ENCODE results near the gene TMEM184A.

TMEM184A gene

DNA sequence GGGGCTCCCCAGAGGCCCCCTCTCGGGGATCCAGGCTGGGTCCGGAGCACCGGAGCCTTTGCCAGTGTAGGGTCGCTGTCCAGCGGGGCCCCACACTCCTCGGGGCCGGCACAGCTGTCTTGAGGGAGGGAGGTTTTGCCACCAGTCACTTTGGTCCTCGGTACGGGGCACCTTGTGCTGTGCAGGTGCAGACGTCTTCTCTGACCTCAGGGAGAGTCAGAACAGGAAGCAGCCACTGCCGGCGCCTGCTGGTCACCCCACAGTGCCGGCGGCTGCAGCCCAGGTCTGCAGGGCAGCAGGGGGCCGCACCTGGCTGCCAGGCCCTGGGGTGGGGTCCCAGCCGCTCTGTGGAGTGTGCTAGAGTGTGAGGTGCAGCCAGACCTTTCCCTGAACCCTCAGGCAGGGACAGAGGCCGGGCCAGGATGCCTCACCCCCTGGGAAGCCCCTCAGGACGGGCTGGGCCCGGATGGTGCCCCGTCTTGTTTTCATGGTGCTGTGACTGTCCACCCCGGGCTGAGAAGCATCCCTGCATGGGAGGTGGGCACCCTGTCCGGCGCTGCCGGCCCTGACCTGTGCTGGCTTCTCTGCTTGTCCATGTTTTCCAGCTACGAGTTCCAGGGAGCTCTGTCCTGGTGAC lies 17.3 kb downstream of the TMEM184A start:
- DNase-seq, result no peak

DNA sequence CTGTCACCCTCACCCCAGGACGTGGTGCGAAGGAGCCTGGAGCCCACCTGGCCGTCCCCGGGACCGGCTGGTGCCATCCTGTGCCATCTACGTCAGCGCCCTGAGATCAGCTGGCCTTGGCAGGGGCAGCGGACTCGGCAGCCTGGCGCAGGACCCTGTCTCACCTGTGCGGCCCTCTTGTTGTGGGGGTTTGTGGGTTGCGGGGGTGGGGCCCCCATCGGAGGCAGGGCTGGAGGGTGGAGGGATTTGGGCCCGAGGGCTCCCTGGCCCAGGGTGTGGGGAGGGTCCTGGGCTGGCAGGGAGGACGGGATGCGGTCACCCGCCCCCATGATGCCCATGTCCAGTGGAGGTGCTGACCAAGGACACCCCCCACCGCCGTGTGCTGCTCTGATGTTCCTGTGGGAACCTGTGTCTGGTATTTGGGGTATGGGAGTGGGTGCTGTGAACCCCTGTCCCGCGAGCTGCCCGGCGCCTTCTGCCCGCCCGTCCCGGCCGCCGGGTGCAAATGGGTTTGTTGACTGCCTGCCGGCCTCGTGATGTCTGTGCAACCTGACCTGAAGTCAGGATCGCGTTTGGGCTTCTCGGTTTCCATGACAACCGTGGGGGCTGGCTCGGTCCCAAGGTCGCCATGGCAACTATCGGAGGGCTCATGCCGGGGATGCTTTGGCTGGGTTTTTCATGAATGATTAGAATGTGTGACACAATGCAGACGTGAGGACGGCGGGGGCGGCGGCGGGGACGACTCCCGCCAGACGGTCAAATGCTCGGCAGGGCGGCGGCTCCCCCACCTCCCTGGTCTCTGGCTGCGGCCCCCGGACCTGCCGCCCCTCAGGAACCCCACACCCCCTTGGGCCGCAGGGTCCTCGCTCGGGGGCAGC lies 18.2 kb downstream of the TMEM184A start:
- DNase-seq, result no peak

DNA sequence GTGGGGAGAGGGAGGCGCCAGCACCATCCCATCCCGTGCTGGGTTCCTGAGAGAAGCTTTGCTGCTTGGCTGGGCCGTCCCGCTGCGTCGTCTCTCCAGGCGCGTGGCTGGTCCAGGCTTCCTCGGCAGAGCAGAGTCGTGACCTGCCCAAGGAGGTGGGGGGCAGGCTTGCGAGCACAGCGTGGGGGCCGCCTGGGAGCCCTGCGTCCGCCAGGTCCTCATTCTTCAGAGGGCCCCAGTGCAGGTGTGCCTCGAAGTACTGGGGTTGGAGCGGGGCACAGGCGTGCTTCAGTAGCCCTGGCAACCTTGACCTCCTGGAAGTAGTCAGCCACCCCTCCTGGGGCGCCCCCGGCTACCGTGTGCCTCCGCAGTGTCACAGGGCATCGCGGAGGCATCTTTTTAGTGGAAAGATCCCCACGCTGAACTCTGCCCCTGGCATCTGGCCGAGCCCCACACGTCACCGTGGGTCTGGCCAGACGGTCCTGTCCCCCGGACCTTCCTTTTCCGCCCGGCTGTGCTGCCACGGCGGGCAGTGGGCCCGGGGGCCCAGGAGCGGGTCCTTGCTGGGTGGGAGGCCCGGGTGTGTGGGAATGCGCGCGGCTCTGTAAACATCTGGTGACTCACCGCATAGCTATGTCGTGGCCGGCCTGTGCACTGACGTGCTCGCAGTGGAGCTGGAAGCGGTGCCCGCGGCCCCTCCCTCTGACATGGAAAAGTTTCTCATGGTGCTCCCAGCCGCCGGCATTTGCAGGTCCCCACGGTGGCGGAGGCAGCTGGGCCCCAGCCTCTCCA lies 19.1 kb downstream of the TMEM184A start:
- no peak for DNase-seq

DNA sequence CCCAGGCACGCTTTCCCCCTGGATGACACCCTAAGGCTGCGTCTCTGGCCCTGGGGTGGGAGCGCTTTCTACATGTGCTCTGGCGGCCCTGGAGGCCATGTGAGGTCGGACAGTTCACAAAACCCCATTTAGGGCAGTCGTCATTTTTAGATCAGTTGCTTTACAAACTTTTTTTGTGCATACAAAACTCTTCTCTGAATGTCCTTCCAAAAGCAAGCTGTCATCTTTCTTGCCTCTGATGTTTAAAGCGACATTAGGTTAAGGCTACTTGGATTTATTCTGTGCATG lies 19.6 kb downstream of the TMEM184A start:
- DNase-seq, result no peak

DNA sequence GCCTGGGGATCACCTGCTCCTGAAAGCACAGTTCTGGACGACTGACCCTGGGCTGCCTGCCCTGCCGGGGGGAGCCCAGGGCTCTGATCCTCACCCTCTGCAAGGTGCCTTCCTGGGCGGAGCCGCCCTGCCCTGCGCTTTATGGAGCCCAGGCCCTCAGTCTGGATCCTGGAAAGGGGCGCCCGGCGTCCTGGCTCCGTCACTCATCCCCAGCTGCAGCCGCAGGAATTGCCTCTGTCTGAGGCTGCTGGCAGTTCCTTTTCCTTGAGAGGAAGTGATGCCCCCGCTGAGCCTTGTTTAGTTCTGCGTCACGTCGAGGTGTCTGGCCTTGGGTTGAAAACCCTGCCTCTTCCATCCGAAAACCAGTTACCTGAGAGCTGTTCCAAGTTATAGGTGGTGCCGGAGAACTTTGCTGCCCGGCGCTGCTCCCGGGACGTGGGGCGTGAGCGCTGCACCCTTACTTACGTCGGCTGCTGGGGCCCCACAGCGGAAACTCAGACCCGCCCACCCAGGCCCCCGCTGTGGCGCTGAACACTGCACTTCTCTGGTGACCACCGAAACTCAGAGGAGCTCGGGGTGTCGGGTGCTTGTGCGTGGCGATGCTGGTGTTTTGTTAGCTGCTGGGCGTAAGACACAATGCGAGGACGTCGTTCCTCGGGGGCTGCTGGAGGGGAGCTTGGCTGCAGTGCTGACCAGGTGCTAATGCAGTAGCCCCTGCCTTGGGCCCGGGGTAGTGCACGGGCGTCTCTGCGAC lies 20.1 kb downstream of the TMEM184A start:
- DNase-seq, result no peak

DNA sequence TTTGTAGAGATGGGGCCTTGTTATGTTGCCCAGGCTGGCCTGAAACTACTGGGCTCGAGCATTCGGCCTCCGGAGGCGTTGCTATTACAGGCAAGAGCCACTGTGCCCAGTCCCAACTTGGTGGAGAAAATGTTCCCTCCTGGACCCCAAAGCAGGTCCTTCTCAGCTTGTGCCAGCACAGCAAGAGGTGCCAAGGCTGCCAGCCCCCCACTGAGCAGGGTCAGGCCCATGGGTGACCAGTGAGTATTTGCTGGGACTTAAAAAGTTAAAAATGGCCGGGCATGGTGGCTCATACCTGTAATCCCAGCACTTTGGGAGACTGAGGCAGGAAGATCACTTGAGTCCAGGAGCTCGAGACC lies 20.9 kb downstream of the TMEM184A start:
- DNase-seq, result no peak

DNA sequence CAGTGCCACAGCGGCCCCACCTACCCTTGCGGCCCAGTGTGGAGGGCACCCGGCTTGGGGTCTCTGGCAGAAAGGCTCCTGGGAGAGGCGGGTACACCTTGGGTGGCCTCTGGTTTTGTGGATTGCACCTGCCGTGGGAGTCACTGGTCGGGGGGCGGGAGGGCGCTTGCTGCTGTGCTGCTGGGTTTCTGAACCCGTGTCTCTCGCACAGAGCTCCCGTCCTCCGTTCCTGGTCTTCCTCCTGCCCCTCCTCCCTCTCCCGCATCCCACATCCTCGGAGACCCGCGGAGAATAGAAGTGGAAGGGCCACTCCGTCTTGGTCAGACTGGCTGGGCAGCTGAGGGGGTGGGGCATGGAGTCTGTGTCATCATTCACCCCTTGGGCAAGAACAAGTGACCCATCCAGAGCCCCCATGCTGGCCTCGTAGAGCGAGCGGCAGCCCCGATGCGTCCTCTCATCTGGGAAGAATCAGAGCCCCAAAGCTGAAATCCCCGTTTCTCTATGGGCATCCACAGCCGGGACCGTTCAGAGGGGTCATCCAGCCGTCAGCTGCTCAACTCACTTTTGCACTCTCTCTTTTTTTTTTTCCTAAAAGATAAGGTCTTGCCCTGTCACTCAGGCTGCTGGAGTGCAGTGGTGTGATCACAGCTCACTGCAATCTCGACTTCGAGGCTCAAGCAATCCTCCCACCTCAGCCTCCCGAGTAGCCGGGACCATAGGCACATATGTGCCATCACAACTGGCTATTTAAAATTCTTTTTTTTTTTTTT lies 21.5 kb downstream of the TMEM184A start:
- DNase-seq, result no peak

DNA sequence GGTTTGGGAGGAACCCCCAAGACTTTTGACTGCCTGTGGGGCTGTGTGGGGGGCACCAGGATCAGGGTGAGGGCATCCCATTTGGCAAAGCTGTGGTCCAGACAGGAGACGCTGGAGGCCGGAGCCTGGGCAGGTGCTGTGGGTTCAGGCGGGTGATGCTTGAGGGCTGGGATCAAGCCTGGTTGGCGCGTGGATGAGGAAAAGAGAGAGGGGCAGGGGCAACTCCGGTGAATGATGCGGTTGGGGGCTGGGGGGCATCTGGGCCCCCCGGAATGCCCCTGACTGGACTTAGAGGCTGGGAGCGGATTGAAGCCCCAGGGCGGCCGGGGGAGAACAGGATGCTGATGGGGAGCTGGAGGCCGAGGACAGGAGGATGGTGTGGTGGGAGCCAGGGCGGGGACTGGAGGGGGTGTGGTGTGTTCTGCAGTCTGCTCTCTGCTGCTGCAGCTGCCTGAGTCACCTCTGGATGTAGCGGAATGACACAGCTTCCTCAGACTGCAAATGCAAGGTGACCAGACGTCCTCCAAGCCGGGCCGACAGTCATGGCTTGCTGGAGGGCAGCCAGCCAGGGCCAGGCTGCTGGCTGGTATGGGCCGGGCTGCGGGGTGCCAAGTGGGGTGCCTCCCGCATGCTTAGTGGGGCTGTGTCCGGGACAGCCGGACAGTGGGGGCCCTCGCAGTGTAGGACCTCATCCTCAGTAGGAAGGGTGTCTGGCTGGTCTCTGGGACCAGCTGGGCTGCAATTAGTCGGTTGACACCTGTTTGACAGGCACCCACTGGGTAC lies 22.3 kb downstream of the TMEM184A start:
- DNase-seq, result no peak

DNA sequence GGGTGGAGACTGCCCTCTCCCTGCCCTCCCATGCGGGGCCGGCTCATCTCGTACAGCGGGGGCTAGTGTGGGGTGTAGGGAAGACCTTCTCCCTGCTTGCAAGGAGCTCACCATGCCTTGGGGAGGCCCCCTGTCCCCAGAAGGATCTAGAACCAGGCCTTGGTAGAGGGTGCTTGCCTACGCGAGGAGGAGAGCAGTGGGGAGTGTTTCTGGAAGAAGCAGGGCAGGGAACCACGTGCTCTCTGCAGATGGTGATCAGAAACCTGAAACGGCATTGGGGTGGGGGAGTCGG lies 22.8 kb downstream of the TMEM184A start:
- no peak for DNase-seq

DNA sequence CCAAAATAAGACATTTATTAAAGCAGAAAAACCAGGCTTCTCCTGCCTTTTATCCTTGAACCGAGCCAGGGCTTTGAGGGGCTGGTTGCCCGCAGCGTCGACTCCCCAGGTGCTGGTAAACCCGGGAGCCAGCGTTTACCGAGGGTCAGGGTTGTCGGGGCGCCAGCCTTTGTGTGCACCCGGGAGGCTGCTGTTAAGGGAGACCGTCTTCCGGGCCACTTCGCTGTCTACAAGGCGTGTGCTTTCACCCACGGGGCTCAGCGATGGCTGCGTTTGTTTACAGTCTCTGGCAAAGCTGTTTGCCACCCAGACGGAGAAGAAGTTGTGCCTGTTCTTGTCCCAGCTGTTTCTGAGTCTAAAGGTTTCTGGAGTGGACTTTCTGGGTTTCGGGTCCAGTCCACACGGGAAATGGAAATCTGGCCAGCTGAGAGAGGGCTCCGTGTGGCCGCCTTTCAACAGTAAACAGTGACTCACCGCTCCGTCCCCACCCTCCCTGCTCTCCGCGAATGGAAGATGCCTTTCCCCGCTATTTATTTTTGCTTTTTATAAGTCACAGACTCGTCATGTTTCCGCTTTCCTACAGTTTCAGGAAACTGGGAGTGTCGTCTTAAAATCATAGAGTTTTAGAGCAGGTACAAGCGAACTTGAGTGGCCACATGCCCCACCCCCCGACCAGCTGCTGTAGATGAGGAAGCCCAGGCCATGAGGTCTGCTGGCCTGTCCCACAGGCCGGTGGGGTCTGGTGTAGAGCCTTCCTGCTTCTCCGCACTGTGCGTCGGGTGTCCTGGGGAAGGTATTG lies 23.4 kb downstream of the TMEM184A start:
- no peak for DNase-seq

DNA sequence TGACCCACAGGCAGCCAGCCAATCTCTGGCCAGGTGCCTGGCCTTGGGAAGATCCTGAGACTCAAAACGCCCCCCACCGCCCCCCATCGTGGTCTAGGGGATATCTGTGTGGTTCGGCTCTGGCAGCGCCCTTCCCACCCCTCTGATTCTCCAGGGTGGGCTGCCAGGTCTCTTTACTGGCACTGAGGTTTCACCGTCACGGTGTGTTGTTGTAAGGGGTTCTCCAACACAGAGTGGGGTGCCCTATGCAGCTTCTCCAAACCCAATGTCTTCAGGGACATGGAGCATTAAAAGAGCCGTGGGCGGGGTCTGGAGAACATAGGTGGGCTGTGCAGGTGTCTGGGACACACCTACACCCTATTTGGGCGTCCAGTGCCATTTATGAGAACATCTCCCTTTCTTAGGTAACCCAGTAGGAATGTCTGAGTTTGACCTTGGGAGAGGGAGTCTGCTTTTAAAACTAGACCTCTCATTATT lies 24.0 kb downstream of the TMEM184A start:
- no peak for DNase-seq

DNA sequence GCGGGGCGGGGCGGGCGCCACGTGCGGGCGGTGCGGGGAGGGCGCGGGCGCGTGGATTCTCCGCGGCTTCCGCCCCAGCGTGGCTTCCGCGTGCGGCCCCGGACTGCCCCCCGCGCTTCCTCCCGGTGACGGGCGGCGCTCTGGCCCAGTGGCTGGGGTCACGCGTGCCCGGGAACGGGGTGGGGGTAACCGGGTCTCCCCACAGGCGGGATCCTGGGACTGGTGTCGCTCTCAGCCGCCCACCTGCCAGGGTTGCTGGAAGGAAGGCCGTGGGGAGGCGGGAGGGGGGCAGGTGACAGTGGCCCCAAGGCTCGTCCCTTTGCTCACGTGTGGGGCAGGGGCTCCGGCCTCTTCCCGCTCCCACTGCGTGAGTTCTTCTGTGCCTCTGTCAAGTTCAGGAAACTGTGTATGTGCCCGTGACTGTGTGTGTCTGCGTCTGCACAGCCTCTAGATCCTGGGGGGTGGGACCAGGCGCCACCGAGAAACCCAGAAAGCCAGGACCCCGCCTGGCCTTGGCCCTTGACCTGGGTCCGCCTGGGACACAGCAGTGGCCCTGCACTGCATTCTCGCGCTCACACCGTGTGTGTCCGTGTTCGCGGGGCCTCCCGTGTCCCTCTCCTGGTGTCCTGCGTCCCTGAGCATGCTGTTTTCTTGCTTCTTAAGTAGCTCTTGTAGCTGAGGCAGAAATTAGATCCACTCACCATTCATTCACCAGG lies 24.6 kb downstream of the TMEM184A start:
- no peak for DNase-seq

DNA sequence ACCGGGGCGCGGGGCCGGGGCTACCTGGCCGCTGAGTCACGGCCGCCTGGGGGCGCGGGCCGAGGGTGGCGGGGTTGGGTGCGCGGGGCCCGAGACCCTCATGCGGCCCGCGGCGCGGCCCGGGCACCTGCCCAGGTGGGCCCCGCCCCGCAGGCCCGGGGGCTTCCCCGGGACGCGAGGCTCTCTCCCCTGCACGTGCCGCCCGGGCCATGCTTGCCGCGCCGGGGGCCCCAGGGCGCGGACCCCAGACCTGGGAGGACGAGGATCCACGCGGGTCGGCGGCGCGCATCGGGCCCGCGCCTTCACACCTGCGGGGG lies 25.1 kb downstream of the TMEM184A start:
- DNase-seq, result no peak

DNA sequence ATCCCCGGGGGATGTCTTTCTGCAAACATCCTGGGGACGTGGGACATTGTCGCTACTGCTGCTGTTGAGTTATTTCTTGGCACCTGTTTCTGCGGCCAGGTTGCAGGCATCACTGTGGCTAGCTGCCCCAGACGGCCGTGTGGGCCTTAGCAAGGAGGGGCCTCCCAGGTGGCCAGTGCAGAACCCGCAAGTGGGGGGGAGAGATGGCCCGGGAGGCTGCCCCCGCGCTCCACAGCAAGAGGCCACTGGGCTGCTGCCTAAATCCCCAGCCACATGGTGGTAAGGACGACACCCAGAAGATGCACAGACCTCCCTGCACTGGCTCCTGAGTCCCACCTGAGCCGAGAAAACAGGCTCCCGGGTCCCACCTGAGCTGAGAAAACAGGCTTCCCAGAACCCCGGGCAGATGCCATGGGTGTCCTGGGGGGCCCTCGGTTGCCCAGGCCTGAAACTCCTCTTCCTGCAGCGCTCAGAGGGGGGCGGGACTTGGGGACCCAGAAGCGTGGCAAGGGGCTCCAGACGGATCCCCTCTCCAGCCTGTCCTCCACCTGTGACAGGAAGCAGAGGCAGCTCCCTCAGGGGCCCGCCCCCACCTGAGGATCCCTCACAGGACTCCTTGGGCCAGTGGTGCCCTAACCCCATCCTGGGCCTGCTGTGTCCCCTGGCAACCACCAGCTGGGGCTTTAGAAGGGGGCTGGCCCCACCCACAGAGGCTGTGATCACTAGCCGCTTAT lies 26.5 kb downstream of the TMEM184A start:
- no peak for DNase-seq

DNA sequence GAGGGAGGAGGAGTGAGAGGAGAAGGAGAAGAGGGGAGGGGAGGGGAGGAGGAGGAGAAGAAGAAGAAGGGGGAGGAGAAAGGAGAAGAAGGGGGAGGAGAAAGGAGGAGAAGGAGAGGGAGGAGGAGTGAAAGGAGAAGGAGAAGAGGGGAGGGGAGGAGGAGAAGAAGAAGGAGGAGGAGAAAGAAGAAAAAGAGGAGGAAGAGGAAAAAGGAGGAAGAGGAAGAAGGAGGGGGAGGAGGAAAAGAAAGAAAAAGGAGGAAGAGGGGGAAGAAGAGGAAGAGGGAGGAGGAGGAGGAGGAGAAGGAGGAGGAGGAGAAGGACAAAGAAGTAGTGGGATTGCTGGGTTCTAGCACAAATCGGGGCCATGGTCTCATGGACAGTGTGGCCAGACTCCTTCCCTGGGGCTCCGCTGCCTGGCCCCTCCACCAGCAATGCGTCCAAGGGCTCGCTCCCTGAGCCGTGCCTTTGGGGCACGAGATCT lies 29.7 kb downstream of the TMEM184A start:
- no peak for DNase-seq

DNA sequence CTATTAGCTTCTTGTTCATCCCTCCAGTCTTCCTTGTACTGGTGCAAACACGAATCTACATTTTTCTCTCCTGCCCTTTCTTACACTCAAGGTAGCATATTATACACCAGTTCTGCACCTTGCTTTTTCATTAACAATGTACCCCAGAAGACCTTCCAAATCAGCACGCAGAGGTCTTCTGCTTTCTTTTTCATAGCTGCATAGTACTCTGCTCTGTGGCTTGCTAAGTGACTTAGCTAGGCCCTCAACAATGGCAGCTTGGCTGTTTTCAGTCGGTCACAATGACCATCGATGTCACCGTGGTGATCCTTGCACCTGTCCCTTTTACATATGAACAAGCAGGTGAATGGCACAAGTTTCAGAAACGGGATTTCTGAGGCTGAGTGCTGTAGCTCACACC lies 30.6 kb downstream of the TMEM184A start:
- no peak for DNase-seq

DNA sequence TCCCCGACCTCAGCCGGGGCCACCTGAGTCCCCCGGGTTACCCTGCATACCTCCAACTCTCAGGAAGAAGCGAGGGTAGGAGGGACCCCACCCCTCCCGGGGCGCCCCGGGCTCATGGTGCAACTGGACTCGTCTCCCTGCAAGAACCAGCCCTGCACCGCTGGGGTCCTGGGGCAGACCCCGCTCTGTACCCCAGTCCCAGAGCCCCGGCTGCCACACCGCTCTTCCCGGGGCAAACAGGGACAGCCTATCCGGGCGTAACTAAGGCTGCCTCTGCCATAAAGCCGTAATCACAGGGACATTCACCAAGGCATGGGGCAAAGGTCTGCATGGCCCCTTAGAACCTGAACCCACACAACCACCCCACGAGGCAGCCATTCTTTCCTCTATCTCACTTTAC lies 32.2 kb downstream of the TMEM184A start:
- no peak for DNase-seq

DNA sequence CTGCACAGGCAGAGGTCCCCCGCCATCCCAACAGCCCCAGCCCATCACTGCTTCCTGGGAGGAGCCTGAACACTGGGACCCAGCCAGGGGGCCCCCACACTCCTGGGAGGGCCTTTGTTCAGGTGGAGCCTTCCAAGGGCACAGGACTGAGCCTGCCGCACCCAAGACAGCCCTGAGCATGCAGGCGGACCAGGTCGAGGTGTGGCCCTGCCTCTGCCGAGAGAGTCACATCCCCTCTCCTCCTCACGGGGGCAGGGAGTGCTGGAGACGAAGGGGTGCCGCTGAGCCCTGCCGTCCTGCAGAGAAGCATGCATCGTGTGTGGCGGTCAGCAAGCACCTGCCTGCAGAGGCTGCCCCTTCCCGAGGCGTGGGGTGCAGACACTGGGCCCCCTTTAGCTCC lies 32.8 kb downstream of the TMEM184A start:
- no peak for DNase-seq

DNA sequence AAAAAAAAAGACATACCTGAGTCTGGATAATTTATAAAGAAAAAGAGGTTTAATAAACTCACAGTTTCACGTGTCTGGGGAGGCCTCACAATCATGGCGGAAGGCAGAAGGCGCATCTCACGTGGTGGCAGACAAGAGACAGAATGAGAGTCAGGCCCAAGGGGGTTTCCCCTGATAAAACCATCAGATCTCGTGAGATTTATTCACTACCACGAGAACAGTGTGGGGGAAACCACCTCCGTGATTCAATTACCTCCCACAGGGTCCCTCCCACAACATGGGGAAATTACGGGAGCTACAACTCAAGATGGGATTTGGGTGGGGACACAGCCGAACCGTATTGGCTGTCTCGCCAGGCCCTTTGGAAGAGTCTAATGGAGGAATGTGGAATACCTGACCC lies 34.5 kb downstream of the TMEM184A start:
- no peak for DNase-seq
